ENCODE measurements around the gene RANGRF. TPM values are rescaled to one million over a fixed set of nuclear protein-coding genes. Genes with fewer than 3 reads are reported as not detected.
A peak's percentile ranks its signal among the peaks of the same experiment; 100 is the strongest.

RANGRF gene
- total and polyA plus RNA-seq, 2 donors (not counting 1 experiment from before 2014, with no cell fraction given), result 48.8 to 83.2 TPM

- H3K27ac ChIP-seq (ENCODE audit: low read length in 2 of 2), result peak within 1 kb of the TSS; percentile 99 to 100
- intact Hi-C loops (cut with micrococcal nuclease), result loop anchor here (1.0 to 5.0 kb wide), 7 partner anchors 37 to 562 kb away; partner anchors contain the start of genes AURKB, KRABD2, NDEL1 and RANGRF
- Mint-ChIP-seq H3K9me3 (ENCODE audit: insufficient read depth) (no peaks in the 10 kb centered on the region), H3K27ac (peak within 1 kb of the TSS; percentile 100), H3K4me3 (peak within 1 kb of the TSS; percentile 96), H3K4me1 (peaks cover 44% of the 10 kb centered on the region), H3K27me3 (no peaks in the 10 kb centered on the region)
- peak within 1 kb of the TSS; percentile 86 for H2AFZ ChIP-seq (ENCODE audit: insufficient read depth, low read depth, low read length, poor library complexity, severe bottlenecking)
- POLR2A ChIA-PET, result interaction anchor here (0.7 to 5.9 kb wide), 13 partner anchors 13 to 170 kb away, joined by 3 to 158 read pairs (median 9); partner anchors contain the start of genes BORCS6, RANGRF and SLC25A35
- ATAC-seq (ENCODE audit: low read depth) (peak; percentile 48), DNase-seq (peak; percentile 98)
- peak within 1 kb of the TSS; percentile 90 for H3K4me2 ChIP-seq (replicated peaks; ENCODE audit: low read depth, low read length, poor library complexity, severe bottlenecking)
- peaks cover 52% of the 10 kb centered on the region for H3K79me2 ChIP-seq (ENCODE audit: control insufficient read depth, insufficient read depth, low read length)
- TF ChIP-seq CTCF (IDR thresholded peaks at IDR 0.05) (no peak), EZH2 (IDR thresholded peaks at IDR 0.05; ENCODE audit: borderline replicate concordance, insufficient read depth, low read depth, low read length, poor library complexity, severe bottlenecking) (no peak)
- H3K4me3 ChIP-seq (ENCODE audit: control extremely low read depth in 1 of 5, extremely low read depth in 1 of 5, insufficient read depth in 1 of 5, low read depth in 2 of 5, low read length in 4 of 5), result peak within 1 kb of the TSS; percentile 65 to 100 (median 78)
- H3K9ac ChIP-seq (ENCODE audit: low read length), result peak within 1 kb of the TSS; percentile 100
- CTCF ChIA-PET, result interaction anchor here (0.6 to 5.1 kb wide), 13 partner anchors 26 to 562 kb away, joined by 3 to 72 read pairs (median 4); partner anchors contain the start of genes RANGRF, SLC25A35 and TP53
- WGBS (ENCODE audit: insufficient coverage), result under 1% methylated on average over 52 of the region's 58 CpGs
- H3K27me3 ChIP-seq (replicated peaks in 1 of 4; ENCODE audit: control extremely low read depth in 1 of 4, control insufficient read depth in 3 of 4, insufficient read depth in 4 of 4, low read length in 3 of 4), result no peaks in the 10 kb centered on the region
- peaks cover 2 to 13% of the 10 kb centered on the region in 2 experiments for H3K36me3 ChIP-seq (replicated peaks in 1 of 2; ENCODE audit: control extremely low read depth in 1 of 2, control insufficient read depth in 1 of 2, extremely low read depth in 1 of 2, insufficient read depth in 2 of 2, low read length in 1 of 2)
- H3K4me1 ChIP-seq (ENCODE audit: control insufficient read depth in 2 of 2, insufficient read depth in 2 of 2, low read length in 2 of 2), result peaks cover 29 to 37% of the 10 kb centered on the region in 2 donors
- peaks cover 0 to 3% (median 0%) of the 10 kb centered on the region in 3 donors for H3K9me3 ChIP-seq (ENCODE audit: control extremely low read depth in 1 of 3, control insufficient read depth in 2 of 3, insufficient read depth in 1 of 3, low read length in 2 of 3)
- peaks cover 15% of the 10 kb centered on the region for H4K20me1 ChIP-seq (ENCODE audit: control insufficient read depth, insufficient read depth, low read length, poor library complexity, severe bottlenecking)
These were observed 39.5 kb upstream of the RANGRF start, which contains the start of gene PFAS for GRCh38 chr17:8248751-8249607. TSS of gene PFAS (plus strand) at chr17:8249289. CDS start at chr17:8253938, 4,649 bp downstream.

All from B cell (primary cell).